HL-60 (cell line): ENCODE data around the gene PSMD3.
A peak's percentile ranks its signal among the peaks of the same experiment; 100 is the strongest.

ENCODE experiments used
- DNase-seq, 2 experiments: peaks; one replicate each; pipeline ENCODE4 v3.0.0-alpha.2; 2010 to 2020; ENCODE audit warnings: low read depth in 1 of 2, low spot score in 1 of 2
- H3K27ac ChIP-seq: fragments of 250-450 bp; sonication (Bioruptor Pico); replicated peaks from 2 replicates; pipeline ENCODE4 v1.5.1; 2020; ENCODE audit warnings: mild to moderate bottlenecking, moderate library complexity
- H3K27me3 ChIP-seq: fragments of 250-450 bp; sonication (Bioruptor Pico); 2 replicates; pipeline ENCODE4 v1.5.1; 2021; ENCODE audit warnings: mild to moderate bottlenecking, moderate library complexity; ENCODE audit not compliant: insufficient read depth, poor library complexity, severe bottlenecking
- H3K4me3 ChIP-seq: replicated peaks from 2 replicates; pipeline ENCODE4 v1.5.1; 2011; ENCODE audit warnings: mild to moderate bottlenecking, control low read depth, low read length; ENCODE audit not compliant: insufficient read depth
- GABPA ChIP-seq: IDR thresholded peaks from 2 replicates; pipeline ENCODE4 v1.6.1; 2012; ENCODE audit warnings: low read depth
- POLR2AphosphoS5 ChIP-seq: IDR thresholded peaks from 2 replicates; pipeline ENCODE4 v1.6.1; 2012; ENCODE audit warnings: low read depth
- SPI1 ChIP-seq: IDR thresholded peaks from 2 replicates; pipeline ENCODE4 v1.6.1; 2012; ENCODE audit warnings: low read depth, mild to moderate bottlenecking, borderline replicate concordance
- TF ChIP-seq, protein P1 (sequence below): IDR thresholded peaks from one replicate; pipeline ENCODE4 v1.5.1; 2011; ENCODE audit warnings: low read length, control low read depth, inconsistent platforms; ENCODE audit not compliant: insufficient read depth
- TF ChIP-seq, protein P2 (sequence below): IDR thresholded peaks from 2 replicates; pipeline ENCODE4 v1.6.1; 2012; ENCODE audit warnings: low read depth; ENCODE audit not compliant: insufficient replicate concordance

Gene PSMD3

DNA sequence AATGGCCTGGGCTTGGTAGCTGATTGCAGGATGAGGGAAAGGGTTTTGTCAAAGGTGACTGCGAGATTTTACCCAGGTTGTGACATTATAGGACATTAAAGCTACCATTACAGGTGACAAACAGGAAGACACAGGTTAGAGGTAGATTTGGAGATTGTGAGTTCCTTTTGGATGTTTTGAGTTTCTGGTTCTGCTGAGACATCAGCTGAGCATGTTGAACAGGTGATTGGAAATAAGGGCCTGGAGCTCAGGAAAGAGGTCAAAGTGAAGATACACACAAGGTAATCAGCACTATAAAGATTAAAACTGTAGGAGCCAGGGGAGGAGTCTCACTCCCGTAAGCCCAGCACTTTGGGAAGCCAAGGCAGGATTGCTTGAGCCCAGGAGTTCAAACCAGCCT lies 11.8 kb upstream of the PSMD3 start:
- Histone ChIP-seq H3K4me3 (no peak overlapping the region), H3K27ac (no peak overlapping the region), H3K27me3 (no peaks in the 10 kb centered on the region)
- TF ChIP-seq, protein P1, sequence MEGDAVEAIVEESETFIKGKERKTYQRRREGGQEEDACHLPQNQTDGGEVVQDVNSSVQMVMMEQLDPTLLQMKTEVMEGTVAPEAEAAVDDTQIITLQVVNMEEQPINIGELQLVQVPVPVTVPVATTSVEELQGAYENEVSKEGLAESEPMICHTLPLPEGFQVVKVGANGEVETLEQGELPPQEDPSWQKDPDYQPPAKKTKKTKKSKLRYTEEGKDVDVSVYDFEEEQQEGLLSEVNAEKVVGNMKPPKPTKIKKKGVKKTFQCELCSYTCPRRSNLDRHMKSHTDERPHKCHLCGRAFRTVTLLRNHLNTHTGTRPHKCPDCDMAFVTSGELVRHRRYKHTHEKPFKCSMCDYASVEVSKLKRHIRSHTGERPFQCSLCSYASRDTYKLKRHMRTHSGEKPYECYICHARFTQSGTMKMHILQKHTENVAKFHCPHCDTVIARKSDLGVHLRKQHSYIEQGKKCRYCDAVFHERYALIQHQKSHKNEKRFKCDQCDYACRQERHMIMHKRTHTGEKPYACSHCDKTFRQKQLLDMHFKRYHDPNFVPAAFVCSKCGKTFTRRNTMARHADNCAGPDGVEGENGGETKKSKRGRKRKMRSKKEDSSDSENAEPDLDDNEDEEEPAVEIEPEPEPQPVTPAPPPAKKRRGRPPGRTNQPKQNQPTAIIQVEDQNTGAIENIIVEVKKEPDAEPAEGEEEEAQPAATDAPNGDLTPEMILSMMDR = no peak
- TF ChIP-seq SPI1 = no peak
- no peak for TF ChIP-seq POLR2AphosphoS5
- TF ChIP-seq, protein P2, sequence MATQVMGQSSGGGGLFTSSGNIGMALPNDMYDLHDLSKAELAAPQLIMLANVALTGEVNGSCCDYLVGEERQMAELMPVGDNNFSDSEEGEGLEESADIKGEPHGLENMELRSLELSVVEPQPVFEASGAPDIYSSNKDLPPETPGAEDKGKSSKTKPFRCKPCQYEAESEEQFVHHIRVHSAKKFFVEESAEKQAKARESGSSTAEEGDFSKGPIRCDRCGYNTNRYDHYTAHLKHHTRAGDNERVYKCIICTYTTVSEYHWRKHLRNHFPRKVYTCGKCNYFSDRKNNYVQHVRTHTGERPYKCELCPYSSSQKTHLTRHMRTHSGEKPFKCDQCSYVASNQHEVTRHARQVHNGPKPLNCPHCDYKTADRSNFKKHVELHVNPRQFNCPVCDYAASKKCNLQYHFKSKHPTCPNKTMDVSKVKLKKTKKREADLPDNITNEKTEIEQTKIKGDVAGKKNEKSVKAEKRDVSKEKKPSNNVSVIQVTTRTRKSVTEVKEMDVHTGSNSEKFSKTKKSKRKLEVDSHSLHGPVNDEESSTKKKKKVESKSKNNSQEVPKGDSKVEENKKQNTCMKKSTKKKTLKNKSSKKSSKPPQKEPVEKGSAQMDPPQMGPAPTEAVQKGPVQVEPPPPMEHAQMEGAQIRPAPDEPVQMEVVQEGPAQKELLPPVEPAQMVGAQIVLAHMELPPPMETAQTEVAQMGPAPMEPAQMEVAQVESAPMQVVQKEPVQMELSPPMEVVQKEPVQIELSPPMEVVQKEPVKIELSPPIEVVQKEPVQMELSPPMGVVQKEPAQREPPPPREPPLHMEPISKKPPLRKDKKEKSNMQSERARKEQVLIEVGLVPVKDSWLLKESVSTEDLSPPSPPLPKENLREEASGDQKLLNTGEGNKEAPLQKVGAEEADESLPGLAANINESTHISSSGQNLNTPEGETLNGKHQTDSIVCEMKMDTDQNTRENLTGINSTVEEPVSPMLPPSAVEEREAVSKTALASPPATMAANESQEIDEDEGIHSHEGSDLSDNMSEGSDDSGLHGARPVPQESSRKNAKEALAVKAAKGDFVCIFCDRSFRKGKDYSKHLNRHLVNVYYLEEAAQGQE = no peak
- TF ChIP-seq GABPA = no peak
- no peak for DNase-seq

DNA sequence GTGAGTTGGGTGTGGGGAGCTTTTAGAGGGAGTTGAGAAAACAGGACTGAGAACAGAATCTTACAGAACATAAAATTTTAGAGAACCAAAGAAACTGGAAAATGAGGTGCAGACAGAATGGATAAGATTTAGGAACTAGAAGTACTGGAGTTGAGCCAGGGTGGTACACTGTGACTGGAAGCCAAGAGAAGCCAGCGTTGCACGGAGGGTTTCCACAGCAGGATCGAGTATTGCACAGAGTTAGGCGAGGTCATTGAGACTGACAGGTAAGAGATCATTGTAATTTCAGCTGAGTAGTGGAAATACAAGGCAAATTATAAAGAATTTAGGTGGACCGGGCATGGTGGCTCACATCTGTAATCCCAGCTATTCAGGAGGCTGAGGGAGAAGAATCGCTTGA lies 11.2 kb upstream of the PSMD3 start:
- Histone ChIP-seq H3K27me3 (no peaks in the 10 kb centered on the region), H3K27ac (no peak overlapping the region), H3K4me3 (no peak overlapping the region)
- TF ChIP-seq SPI1 = no peak
- TF ChIP-seq GABPA = no peak
- TF ChIP-seq, protein P2 = no peak
- no peak for TF ChIP-seq POLR2AphosphoS5
- DNase-seq = peak in 1 of 2 experiments; percentile 45

DNA sequence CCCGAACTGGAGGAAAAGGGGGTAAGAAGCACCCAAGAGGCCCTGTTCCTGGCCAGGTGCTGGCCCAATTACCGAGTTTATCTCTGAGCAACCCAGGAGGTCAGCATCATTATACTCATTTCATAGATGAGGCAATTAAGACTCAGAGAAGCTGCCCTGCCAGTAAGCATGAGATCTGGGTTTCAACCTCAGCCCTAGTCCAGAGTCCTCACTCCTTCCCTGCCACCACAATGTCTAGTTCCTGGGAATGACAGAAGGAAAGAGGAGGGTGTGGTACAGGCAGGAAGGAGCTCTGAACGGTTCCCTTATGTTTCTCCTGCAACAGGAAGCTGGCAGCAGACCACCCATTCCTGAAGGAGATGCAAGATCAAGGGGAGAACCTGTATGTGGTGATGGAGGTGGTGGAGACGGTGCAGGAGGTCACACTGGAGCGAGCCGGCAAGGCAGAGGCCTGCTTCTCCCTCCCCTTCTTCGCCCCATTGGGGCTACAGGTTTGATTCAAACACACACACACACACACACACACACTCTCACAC lies 10.4 kb upstream of the PSMD3 start:
- TF ChIP-seq POLR2AphosphoS5 (no peak), SPI1 (no peak), GABPA (no peak)
- TF ChIP-seq, protein P1 = no peak
- TF ChIP-seq, protein P2 = no peak
- H3K4me3 ChIP-seq = no peak overlapping the region
- no peaks in the 10 kb centered on the region for H3K27me3 ChIP-seq
- DNase-seq = no peak
- H3K27ac ChIP-seq = no peak overlapping the region
